H1 (cell line): ENCODE results near the gene GDF2.

ENCODE experiments used
- EP300 ChIP-seq, 2 experiments: IDR thresholded peaks; 1 replicate in 1 of 2; 2 replicates in 1 of 2; pipeline ENCODE4 v1.6.1; 2011 to 2012; ENCODE audit warnings: low read depth in 2 of 2, low read length in 2 of 2, mild to moderate bottlenecking in 2 of 2, borderline replicate concordance in 1 of 2, inconsistent platforms in 1 of 2, moderate library complexity in 1 of 2
- POLR2A ChIP-seq, 2 experiments: IDR thresholded peaks; 1 replicate in 1 of 2; 2 replicates in 1 of 2; pipeline ENCODE4 v1.6.1; 2011; ENCODE audit warnings: low read depth in 2 of 2, low read length in 2 of 2, mild to moderate bottlenecking in 2 of 2; ENCODE audit errors: control extremely low read depth in 1 of 2
- RNF2 ChIP-seq: fragments of 200-900, 300-1000 bp; sonication (generic); IDR thresholded peaks from 2 replicates; pipeline ENCODE4 v1.7.1; 2016; ENCODE audit warnings: borderline replicate concordance, low read depth, mild to moderate bottlenecking, antibody characterized with exemption, low read length; ENCODE audit not compliant: poor library complexity, severe bottlenecking; ENCODE audit errors: missing control alignments
- TF ChIP-seq, protein P1 (sequence below), 3 experiments: IDR thresholded peaks; 1 replicate in 2 of 3; 2 replicates in 1 of 3; pipeline versions ENCODE4 v1.5.1 to v1.6.1; 2011; ENCODE audit warnings: low read length in 3 of 3, mild to moderate bottlenecking in 3 of 3, inconsistent platforms in 2 of 3, low read depth in 1 of 3, moderate library complexity in 1 of 3; ENCODE audit not compliant: insufficient read depth in 1 of 3; ENCODE audit errors: control extremely low read depth in 1 of 3
- TF ChIP-seq, protein P2 (sequence below): IDR thresholded peaks from 2 replicates; pipeline ENCODE4 v1.6.1; 2012; ENCODE audit warnings: inconsistent platforms

DNA sequence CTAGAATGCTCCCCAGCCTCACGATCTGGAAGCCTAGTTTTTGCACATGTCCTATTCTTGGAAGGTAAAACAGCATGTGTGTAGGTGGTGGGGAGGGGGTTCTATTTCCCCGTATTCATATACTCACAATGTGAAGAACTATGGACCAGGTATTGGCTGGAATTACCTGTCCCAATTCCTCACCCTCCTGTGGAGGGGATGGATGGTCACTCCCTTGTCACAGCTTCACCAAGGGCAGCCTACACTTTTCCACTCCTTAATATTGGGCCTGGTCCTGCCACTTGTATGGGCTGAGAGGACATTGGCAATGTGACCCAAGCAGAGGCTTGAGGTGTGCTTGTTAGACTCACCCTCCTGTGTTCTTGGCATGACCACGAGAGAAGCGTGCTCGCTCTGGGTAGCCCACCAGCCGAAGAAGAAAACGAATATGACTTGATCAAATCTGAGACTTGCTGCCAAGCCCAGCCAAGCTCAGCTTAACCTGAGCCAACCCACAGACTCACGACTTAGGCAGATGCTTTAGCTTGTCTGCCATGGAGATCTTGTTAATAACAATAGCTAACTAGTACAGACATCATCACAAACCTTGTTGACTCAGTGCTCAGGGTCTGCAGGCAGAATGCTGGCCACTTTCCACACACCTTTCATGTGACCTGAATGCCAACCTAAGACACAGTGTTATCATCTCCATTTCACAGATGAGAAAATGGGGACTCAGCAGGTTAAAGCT is 44.6 kb downstream of the GDF2 start:
- TF ChIP-seq, protein P1, sequence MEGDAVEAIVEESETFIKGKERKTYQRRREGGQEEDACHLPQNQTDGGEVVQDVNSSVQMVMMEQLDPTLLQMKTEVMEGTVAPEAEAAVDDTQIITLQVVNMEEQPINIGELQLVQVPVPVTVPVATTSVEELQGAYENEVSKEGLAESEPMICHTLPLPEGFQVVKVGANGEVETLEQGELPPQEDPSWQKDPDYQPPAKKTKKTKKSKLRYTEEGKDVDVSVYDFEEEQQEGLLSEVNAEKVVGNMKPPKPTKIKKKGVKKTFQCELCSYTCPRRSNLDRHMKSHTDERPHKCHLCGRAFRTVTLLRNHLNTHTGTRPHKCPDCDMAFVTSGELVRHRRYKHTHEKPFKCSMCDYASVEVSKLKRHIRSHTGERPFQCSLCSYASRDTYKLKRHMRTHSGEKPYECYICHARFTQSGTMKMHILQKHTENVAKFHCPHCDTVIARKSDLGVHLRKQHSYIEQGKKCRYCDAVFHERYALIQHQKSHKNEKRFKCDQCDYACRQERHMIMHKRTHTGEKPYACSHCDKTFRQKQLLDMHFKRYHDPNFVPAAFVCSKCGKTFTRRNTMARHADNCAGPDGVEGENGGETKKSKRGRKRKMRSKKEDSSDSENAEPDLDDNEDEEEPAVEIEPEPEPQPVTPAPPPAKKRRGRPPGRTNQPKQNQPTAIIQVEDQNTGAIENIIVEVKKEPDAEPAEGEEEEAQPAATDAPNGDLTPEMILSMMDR (IDR thresholded peaks at IDR 0.05; ENCODE audit: control extremely low read depth in 1 of 3, insufficient read depth in 1 of 3, low read depth in 1 of 3, low read length in 3 of 3): no peak
- TF ChIP-seq POLR2A (IDR thresholded peaks at IDR 0.05; ENCODE audit: control extremely low read depth in 1 of 2, low read depth in 2 of 2, low read length in 2 of 2): no peak
- TF ChIP-seq RNF2: no peak
- no peak for TF ChIP-seq EP300 (IDR thresholded peaks at IDR 0.05; ENCODE audit: borderline replicate concordance in 1 of 2, low read depth in 2 of 2, low read length in 2 of 2)
- TF ChIP-seq, protein P2, sequence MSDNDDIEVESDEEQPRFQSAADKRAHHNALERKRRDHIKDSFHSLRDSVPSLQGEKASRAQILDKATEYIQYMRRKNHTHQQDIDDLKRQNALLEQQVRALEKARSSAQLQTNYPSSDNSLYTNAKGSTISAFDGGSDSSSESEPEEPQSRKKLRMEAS: no peak
